Caki2 (cell line): Measurements from ENCODE around the gene FBXO40. TPM values are rescaled to one million over a fixed set of nuclear protein-coding genes. Genes with fewer than 3 reads are reported as not detected.
"Not testable (repeated sequence)": the region's sequence is repeated elsewhere in the genome, so short reads cannot be mapped to it uniquely, and the experiment has no call there.

Experiments used
- DNase-seq: peaks from one replicate; pipeline ENCODE4 v3.0.0-alpha.2; 2015; ENCODE audit warnings: low read depth
- in situ Hi-C: cut with HindIII; loops from 2 replicates; pipeline ENCODE4 v1.10.0; 2016; ENCODE audit warnings: low sequenced_read_pairs, low pct_unique_long_range_greater_than_20kb, mixed read lengths
- total RNA-seq: library from RNA; depleted of rRNA; stranded (reverse); fragments of >200 nt; shearing (Covaris generic); gene quantifications from 2 replicates; pipeline ENCODE4 v1.2.3, GENCODE V29; 2014; ENCODE audit warnings: low replicate concordance; rRNA removed

The FBXO40 gene, protein sequence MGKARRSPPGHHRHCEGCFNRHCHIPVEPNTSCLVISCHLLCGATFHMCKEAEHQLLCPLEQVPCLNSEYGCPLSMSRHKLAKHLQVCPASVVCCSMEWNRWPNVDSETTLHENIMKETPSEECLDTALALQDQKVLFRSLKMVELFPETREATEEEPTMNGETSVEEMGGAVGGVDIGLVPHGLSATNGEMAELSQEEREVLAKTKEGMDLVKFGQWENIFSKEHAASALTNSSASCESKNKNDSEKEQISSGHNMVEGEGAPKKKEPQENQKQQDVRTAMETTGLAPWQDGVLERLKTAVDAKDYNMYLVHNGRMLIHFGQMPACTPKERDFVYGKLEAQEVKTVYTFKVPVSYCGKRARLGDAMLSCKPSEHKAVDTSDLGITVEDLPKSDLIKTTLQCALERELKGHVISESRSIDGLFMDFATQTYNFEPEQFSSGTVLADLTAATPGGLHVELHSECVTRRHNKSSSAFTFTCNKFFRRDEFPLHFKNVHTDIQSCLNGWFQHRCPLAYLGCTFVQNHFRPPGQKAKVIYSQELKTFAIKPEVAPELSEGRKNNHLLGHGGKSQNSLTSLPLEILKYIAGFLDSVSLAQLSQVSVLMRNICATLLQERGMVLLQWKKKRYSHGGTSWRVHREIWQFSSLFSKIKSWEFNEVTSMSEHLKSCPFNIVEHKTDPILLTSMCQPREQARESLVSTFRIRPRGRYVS
- total RNA-seq = not detected in 2 replicates

DNA sequence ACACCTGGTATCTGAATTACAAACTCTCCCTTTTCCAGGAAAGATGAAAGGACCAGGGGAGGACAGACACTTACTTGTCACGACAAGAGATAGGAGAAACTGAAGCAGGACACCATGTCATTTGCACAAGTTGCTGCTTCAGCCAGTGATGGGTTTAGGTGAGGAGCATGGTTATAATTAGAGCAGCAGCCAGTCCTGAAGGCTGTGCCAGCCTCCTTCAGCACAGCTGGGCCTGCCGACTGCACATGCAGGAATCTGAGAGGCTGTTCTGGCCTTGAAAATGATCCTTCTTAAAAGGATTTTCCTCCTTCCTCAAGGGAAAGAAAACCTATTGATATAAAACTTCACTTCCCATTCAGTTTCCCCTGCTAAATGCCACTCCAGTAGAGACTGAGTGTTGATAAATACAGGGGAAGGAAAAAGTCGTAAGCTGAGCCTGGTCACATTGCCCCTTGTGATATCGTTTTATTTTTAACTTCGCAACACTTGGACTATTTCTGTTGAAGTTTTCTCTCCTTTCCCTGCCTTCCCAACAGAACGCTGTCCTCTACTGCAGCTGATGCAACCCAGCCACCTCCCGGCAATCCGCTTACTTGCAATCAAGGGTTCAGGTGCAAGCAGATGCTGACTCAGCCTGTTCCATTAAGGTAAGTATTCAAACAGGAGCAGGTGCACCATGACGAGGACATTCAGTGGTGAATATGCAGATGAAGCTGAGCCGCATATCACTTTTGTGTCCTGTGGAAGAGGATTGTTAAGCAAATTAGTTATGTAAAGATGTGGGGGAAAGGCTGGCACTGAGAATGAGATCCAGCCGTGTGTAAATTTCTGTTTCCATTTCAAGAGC lies at the start of gene FBXO40:
FBXO40 (plus strand) TSS at position 524 of the 847 bp plus-strand sequence. CDS start 27,197 bp downstream, outside the sequence.
- in situ Hi-C loops = no loop called here
- DNase-seq = no peak

DNA sequence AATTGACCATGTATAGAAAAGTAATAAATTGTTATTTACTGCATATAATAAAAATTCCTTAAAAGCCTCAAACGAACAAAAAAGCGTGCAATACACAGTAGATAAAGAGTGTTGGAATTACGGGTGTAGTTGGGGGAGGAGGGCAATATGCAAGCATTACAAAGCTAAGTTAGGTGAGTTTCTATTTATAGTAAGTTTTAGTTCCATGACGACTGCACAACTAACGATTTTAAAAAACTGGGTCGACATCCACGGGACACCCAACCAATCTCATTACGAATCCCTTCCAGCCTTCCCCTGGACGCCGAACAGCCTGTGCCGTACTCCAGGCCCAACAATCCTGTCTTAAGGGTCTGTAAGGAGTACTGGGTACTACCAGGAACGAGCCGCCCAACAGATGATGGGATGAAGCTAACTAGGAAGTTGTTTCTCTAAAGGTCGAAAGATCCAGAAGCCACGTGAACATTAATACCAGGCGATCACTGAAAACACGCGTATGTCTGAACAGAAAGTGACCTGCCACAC lies 48.1 kb upstream of the FBXO40 start:
- in situ Hi-C loops = no loop called here
- no peak for DNase-seq

DNA sequence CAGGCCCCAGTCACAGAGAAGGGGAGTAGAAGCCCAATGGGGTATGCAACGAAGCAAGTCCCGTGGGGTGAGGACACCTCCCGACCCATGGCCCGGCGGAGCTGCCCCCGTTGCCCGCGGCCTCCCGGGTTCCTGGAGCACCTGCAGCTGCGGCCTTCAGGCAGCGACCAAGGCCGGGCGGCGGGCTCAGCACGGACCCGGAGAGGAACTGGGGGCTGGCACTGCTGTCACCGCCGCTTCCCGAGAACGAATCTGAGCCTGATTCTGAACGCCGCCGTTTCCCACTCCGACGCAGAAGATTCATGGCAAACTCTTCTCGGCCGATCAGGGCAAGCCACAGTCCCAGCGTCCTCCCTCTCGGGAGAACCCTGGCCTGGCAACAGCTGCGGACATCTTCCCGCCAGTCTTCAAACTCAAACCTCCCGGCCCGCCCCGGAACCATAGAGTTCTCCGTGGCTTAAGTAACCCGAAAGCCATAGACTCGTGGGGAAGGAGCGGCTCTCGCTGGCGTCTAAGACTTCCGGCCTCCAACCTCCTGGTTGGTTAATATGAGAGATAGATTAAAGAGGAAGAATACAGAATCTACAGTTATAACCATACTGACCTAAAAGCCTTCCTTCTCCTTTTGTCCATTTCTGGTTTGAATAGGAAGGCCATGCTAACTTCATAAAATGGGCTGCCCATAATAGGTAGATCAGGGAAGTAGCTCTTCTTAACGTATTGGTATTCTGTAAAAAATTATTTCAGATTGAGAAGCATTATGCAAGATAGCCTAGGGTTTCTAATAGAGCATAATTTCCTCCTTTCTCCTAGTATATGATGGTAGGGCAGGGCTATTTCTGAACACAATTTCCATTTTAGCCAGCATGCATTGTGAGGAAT lies 47.4 kb upstream of the FBXO40 start, which contains the start of gene POLQ:
POLQ (minus strand) TSS at position 415 of the 882 bp plus-strand sequence; CDS start at position 304, 111 bp downstream.
- in situ Hi-C loops = no loop called here

DNA sequence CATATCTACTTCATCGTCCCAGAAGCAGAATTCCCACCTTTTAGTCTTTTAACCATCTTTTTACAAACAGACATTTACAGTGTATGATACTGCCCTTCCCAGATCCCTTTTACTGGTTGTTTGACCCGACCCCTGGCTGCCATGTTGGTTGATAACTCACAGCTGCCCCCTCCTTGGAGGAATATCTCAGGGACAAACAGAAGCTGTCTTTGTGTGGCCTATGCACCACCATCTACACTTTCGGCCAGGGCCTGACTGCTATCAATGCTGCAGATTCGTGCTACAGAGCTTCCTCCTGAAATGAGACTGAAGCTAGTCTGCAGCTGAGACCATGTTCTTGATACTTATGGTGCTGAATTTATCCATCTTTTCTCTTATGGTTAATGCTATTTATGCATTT lies 40.8 kb upstream of the FBXO40 start:
- in situ Hi-C loops = no loop called here

More for the DNA sequence above, 47.4 kb upstream of the FBXO40 start, which contains the start of gene POLQ:
- DNase-seq = peak; percentile 84

DNA sequence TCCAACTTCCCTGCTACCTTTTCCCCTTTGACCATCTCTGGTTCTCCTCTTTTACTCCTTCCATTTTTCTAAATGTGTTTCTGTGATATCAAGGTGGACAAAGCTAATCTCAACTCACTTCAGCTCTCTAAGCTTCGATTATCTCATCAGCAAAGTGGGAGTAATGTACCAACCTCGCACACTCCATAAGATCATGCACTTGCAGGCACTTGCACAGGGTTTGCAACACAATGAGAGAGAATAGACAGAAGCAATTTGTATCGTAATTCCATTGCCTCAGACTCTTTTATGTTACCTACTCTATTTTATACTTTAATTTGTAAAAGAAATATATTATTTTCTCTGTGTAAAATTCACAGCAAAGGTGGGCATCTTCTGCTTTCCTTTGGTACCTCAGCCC lies 40.4 kb upstream of the FBXO40 start:
- DNase-seq = no peak
- in situ Hi-C loops = no loop called here

More for the DNA sequence above, 40.8 kb upstream of the FBXO40 start:
- DNase-seq = no peak

DNA sequence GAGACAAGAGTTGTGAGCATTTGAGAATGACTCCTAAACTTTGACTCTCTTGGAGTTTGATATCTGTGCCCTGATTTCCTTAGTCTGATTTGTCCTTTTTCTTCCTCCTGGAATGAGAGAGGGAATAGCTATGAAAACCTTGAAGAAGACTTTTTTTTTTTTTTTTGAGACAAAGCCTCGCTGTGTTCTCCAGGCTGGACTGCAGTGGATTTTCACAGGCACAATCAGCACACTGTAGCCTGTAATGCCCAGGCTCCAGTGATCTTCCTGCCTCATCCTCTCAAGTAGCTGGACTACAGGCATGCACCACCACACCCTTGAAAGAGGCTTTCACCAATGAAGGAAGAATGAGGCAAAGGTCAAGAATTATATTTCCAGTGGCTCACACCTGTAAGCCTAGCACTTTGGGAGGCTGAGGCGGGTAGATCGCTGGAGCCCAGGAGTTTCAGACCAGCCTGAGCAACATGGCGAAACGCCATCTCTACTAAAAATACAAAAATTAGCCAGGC lies 35.7 kb upstream of the FBXO40 start:
- peak; percentile 12 for DNase-seq
- in situ Hi-C loops = no loop called here

DNA sequence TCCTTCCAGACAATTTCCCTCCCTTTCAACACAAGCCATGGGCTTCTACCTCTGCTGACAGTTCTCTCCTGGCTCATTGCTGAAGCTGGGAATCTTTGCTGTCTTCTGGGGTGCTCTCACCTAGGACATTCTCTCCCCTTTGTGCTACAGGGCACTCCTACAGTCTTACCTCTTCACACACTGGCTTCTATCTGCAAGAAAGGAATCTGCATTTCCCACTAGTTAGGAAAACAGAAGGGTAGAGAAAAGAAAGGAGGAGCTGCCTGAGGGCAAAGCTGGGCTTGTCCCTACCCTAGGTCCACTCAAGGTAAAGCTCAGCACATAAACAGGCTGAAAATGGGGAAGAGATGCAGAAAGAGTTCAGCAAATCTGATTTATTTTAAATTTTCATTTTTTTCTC lies 31.0 kb upstream of the FBXO40 start:
- in situ Hi-C loops = no loop called here
- DNase-seq = no peak

DNA sequence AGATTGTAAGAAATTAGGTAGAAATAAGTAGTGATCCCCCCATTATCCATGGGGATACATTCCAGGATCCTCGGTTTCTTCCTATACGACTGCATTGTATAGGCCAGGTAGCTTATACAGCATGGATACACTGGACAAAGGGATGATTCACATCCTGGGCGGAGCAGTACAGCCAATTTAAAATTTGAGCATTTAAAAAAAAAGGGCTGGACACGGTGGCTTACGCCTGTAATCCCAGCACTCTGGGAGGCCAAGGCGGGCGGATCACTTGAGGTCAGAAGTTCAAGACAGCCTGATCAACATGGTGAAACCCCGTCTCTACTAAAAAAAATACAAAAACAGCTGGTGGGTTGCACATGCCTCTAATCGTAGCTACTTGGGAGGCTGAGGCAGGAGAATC lies 26.4 kb upstream of the FBXO40 start:
- in situ Hi-C loops = no loop called here
- DNase-seq = no peak

DNA sequence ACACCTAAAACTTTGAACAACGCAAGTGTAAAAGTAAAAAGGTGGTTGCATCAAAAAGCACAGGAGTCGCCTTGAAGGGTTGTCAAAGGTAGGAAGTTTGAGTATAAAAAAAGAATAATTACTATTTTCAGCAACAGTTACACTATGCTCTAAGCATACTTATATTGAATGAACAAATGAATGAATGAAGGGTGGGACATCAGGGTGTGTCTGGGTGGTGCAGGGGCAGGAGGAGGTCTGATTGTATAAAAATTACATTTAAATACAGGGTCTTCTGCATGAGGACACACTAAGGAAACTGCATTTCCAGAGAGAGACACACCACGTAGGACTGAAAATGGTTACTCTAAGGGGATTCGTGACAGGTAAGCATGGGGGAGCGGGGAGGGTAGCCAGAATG lies 25.5 kb upstream of the FBXO40 start, which contains the start of gene ARGFX:
ARGFX (plus strand) TSS at position 301 of the 400 bp plus-strand sequence. CDS start 2,765 bp downstream, outside the sequence.
- no peak for DNase-seq
- in situ Hi-C loops = no loop called here

DNA sequence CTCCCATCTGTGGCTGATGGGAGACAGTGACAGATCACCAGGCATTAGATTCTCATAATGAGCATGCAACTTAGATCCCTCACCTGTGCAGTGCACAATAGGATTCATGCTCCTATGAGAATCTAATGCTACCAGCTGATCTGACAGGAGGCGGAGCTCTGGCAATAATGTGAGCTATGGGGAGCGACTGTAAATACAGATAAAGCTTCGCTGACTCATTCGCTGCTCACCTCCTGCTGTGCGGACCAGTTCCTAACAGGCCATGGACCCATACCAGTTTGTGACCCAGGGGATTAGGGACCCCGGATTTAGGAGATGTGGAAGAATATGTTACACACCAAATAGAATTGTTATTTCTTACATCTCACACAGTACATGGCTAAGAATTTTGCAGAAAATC lies 18.7 kb upstream of the FBXO40 start:
- in situ Hi-C loops = no loop called here
- DNase-seq = peak; percentile 40

DNA sequence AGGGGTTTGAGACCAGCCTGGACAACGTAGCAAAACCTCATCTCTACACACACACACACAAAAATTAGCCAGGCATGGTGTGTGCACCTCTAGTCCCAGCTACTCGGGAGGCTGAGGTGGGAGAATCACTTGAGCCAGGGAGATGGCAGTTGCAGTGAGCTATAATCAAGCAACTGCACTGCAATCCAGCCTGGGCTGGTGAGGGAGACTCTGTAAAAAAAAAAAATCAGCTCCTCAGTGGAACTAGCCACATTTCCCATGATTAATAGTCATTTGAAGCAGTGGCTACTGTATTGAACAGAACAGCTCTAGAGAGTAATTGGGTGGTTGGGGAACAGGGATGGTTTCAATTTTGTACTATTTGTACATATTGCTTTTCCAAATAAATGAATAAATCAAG lies 11.5 kb upstream of the FBXO40 start:
- in situ Hi-C loops = no loop called here
- DNase-seq = no peak

DNA sequence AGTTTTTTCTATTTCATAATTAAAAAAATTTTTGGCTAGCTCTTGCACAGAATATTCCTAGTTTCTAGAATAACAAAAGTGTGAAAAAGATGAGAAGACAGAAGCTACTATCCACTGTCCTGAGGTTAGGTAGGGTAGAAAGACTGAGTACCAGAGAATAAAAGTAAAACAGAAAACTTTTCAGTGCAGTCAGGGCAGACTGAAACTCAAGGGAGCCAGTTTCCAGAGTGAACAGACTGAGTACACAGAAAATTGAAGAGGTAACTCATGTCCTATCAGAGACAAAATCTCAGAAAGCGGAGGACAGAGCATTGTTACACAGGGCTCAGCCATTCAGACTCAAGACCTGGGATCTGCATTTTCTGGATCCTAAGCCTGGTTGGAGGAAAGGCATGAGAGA lies 8.8 kb upstream of the FBXO40 start:
- in situ Hi-C loops = no loop called here
- DNase-seq = no peak

DNA sequence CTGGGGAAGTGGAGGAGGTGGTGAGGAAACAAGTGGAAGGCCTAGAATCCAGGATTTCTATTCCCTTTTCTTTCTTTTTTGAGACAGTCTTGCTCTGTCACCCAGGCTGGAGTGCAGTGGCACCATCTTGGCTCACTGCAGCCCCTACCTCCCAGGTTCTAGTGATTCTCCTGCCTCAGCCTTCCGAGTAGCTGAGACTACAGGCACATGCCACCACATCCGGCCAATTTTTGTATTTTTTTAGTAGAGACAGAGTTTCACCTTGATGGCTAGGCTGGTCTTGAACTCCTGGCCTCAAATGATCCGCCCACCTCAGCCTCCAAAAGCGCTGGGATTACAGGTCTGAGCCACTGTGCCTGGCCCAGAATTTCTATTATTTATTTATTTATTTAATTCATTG lies 627 bp downstream of the FBXO40 start:
- DNase-seq, in situ Hi-C loops: not testable (repeated sequence)

DNA sequence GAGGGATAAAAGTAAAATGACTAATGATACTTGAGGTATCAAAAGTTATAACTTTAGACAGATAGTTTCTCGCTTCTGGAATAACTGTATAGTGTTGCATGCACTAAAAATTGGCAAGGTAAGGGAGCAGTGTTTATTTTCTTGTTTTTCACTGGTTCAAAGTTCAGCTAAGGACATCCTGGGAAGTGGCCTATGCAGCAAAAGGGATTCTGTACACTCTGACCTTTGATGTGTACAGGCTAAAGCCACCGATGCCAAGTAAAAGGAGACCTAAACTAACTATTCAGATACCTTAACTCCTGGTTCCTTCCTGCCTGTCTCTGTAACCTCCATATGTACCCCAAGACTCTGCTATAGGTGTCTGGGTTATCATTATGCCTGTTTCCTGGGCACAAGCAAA lies 1.7 kb downstream of the FBXO40 start:
- in situ Hi-C loops = no loop called here
- no peak for DNase-seq

DNA sequence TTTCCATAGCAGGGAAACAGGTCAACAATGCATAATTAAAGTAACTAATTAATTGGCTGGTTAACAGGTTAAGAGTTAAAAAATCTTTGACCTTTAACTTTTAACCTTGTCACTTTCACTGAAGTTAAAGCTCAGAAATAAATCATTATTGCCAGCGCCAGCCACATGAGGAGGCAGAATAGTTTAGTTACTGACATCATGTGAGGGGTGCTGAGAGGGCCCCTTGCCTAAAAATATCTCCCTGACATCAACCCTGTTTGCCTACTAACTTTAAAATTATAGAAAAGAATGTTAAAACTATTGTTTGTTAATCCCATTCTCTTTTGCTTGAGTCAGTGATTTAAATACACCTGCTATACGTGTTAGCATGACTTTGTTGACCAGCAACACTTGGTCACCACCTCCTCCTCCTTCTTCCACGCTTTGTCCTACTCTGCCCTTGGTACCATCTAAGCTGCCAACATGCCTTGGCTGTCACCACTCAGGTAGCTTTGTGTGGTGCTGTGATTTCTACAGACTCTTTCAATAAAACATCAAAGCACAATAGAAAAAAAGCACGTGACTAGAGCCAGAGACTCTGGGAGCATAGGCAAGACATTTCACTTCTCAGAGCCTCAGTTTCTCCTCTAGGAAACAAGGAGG lies 2.7 kb downstream of the FBXO40 start:
- DNase-seq = no peak
- in situ Hi-C loops = no loop called here

DNA sequence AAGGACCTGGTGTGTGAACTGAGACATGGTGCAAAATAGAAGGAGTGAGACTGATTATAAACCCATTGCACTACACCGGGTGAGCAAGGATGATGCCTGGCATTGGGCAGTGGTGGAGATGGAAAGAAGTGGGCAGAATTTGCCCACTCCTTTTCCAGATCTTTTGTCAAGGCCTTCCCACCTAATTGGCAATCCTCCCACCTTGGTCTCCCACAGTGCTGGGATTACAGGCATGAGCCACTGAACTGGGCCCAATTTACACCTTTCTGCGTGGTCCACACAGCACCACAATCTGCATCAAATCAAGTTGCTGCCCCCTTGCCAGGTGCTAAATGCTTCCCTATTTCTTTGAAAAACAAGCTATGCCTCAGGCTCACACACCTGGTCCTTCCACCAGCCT lies 5.4 kb downstream of the FBXO40 start:
- in situ Hi-C loops = no loop called here
- DNase-seq = no peak

DNA sequence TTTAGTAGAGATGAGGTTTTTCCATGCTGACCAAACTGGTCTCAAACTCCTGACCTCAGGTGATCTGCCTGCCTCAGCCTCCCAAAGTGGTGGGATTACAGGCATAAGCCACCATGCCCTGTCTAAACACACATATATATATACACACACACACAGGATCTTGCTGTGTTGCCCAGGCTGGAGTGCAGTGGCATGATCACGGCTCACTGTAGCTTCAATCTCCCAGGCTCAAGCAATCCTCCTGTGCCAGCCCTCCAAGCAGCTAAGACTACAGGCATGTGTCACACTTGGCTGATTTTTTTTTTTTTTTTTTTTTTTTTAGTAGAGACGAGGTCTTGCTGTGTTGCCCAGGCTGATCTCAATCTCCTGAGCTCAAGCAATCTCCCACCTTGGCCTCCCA lies 6.7 kb downstream of the FBXO40 start:
- in situ Hi-C loops, DNase-seq: not testable (repeated sequence)
